ENCODE data around the gene RBPJL. TPM values are rescaled to one million over a fixed set of nuclear protein-coding genes. Genes with fewer than 3 reads are reported as not detected.

RBPJL gene
- total and polyA plus RNA-seq, 2 of the 8 experiments (the other 6 are each of a cell fraction or from before 2014, with no cell fraction given): 0.67 to 1.3 TPM

DNA sequence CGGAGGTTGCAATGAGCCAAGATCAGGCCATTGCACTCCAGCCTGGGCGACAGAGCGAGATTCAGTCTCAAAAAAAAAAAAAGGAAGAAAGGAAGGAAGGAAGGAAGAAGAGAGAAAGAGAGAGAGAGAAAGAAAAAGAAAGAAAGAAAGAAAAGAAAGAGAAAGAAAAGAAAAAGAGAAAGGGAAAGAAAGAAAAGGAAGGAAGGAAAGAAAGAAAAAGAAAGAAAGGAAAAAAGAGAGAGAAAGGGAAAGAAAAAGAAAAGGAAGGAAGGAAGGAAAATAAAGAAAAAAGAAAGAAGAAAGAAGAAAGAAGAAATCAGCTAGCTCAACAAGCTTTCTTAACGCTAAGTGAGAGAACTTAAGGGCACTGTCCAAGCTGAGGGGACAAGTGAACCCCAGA is 9.0 kb downstream of the RBPJL start:
- H3K14ac ChIP-seq (ENCODE audit: insufficient read length): no peak overlapping the region
- FAIRE-seq (no peak), DNase-seq (ENCODE audit: low read depth in 1 of 2, low spot score in 2 of 2) (no peak)
- H3K4me3 ChIP-seq (ENCODE audit: extremely low read depth in 1 of 4, insufficient read depth in 2 of 4, low read depth in 3 of 4, low read length in 4 of 4): no peak overlapping the region
- H3K4me1 ChIP-seq (replicated peaks in 1 of 4; ENCODE audit: control insufficient read depth in 3 of 4, insufficient read depth in 4 of 4, low read length in 3 of 4): peaks cover 0 to 2% (median 0%) of the 10 kb centered on the region in 4 experiments; a peak in 2 of 7 replicates
- no peak overlapping the region for H3K23ac ChIP-seq (ENCODE audit: insufficient read length)
- peaks cover 0 to 8% (median 5%) of the 10 kb centered on the region in 4 experiments; a peak in 4 of 7 replicates for H3K27me3 ChIP-seq (replicated peaks in 1 of 4; ENCODE audit: control insufficient read depth in 3 of 4, extremely low read depth in 1 of 4, insufficient read depth in 3 of 4, low read length in 3 of 4)
- H3K9me3 ChIP-seq (ENCODE audit: insufficient read depth in 2 of 2, low read depth in 1 of 2, low read length in 1 of 2): no peaks in the 10 kb centered on the region
- H3K56ac ChIP-seq (replicated peaks; ENCODE audit: insufficient read length, low read depth, low read length): no peak overlapping the region
- H4K91ac ChIP-seq (replicated peaks; ENCODE audit: insufficient read length, low read length): no peak overlapping the region
- no peak overlapping the region for H3K18ac ChIP-seq (ENCODE audit: extremely low read depth, low read length)
- no peak overlapping the region for H4K5ac ChIP-seq (ENCODE audit: insufficient read length, low read depth, low read length)
- no peak overlapping the region for H3K4me2 ChIP-seq (ENCODE audit: insufficient read depth in 1 of 2, low read depth in 2 of 2, low read length in 2 of 2)
- H2BK120ac ChIP-seq (replicated peaks; ENCODE audit: low read depth, low read length): no peak overlapping the region
- ChIA-PET CTCF (ENCODE audit: partially characterized antibody) (interaction anchor here (0.7 to 13.3 kb wide), 9 partner anchors 19 to 205 kb away, joined by 3 to 156 read pairs (median 3); partner anchors contain the start of genes SYS1 and TP53TG5), POLR2A (ENCODE audit: partially characterized antibody) (interaction anchor here (0.7 to 1.0 kb wide), 2 partner anchors 47 to 91 kb away, joined by 3 read pairs; partner anchors contain the start of gene SYS1)
- no peak overlapping the region for H4K8ac ChIP-seq (ENCODE audit: extremely low read depth, insufficient read depth, low read length)
- no peak overlapping the region for H3K27ac ChIP-seq (ENCODE audit: low read depth, low read length)
- no peak overlapping the region for H2BK20ac ChIP-seq (ENCODE audit: low read length)
- H3K79me1 ChIP-seq (ENCODE audit: low read depth, low read length): no peaks in the 10 kb centered on the region
- no peaks in the 10 kb centered on the region for H4K20me1 ChIP-seq (replicated peaks in 1 of 2; ENCODE audit: control insufficient read depth in 1 of 2, insufficient read depth in 2 of 2, low read length in 2 of 2)
- H3K4ac ChIP-seq (replicated peaks; ENCODE audit: insufficient read length, low read depth, low read length): no peak overlapping the region
- no peak overlapping the region for H2BK15ac ChIP-seq (ENCODE audit: low read length)
- no peak overlapping the region for H3K9ac ChIP-seq (replicated peaks in 1 of 4; ENCODE audit: extremely low read depth in 1 of 4, low read depth in 3 of 4, low read length in 3 of 4)
- no peaks in the 10 kb centered on the region for H3K79me2 ChIP-seq (ENCODE audit: control insufficient read depth in 1 of 2, insufficient read depth in 2 of 2, low read length in 2 of 2)
- WGBS, 2 experiments (ENCODE audit: extremely low coverage in 1 of 2, insufficient coverage in 1 of 2, insufficient read length in 1 of 2, insufficient replicate concordance in 2 of 2, low coverage in 1 of 2, low lambda C conversion rate in 2 of 2, missing lambda C conversion rate in 1 of 2): 86% methylated on average over 4 of the region's 4 CpGs; no CpG with 5 or more reads in 1 of the 2 experiments
- H2AK5ac ChIP-seq (ENCODE audit: low read depth, low read length): no peak overlapping the region
- no peak overlapping the region for H2BK12ac ChIP-seq (ENCODE audit: low read depth, low read length)
- H3K23me2 ChIP-seq (ENCODE audit: low read depth, low read length): peaks cover 4% of the 10 kb centered on the region; the same call in 1 of the 2 replicates
- H3K36me3 ChIP-seq (ENCODE audit: control insufficient read depth in 2 of 4, insufficient read depth in 4 of 4, low read length in 3 of 4): no peaks in the 10 kb centered on the region
- no peak for TF ChIP-seq TEAD4 (IDR thresholded peaks at IDR 0.05; ENCODE audit: low read depth, low read length)
- TF ChIP-seq, protein P1, sequence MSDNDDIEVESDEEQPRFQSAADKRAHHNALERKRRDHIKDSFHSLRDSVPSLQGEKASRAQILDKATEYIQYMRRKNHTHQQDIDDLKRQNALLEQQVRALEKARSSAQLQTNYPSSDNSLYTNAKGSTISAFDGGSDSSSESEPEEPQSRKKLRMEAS (IDR thresholded peaks at IDR 0.05): no peak
- TF ChIP-seq RBBP5 (IDR thresholded peaks at IDR 0.05; ENCODE audit: borderline replicate concordance, low read depth, low read length): no peak
- no peak for TF ChIP-seq SIX5 (IDR thresholded peaks at IDR 0.05; ENCODE audit: low read depth, low read length)
- TF ChIP-seq YY1 (IDR thresholded peaks at IDR 0.05; ENCODE audit: low read depth, low read length): no peak
- TF ChIP-seq CREB1 (IDR thresholded peaks at IDR 0.05): no peak
- TF ChIP-seq TBP (IDR thresholded peaks at IDR 0.05; ENCODE audit: low read depth, low read length): no peak
- no peak for TF ChIP-seq POLR2A (IDR thresholded peaks at IDR 0.05; ENCODE audit: control extremely low read depth in 1 of 2, low read depth in 2 of 2, low read length in 2 of 2)
- no peak for TF ChIP-seq EGR1 (IDR thresholded peaks at IDR 0.05; ENCODE audit: borderline replicate concordance, low read depth, low read length)
- no peak for TF ChIP-seq SIN3A (conservative IDR thresholded peaks at IDR 0.05 in 1 of 2, IDR thresholded peaks at IDR 0.05 in 1 of 2; ENCODE audit: low read depth in 1 of 2, low read length in 2 of 2)
- TF ChIP-seq TAF1 (IDR thresholded peaks at IDR 0.05; ENCODE audit: low read depth, low read length): no peak
- no peak for TF ChIP-seq TCF12 (IDR thresholded peaks at IDR 0.05; ENCODE audit: low read depth, low read length)
- no peak for TF ChIP-seq NANOG (IDR thresholded peaks at IDR 0.05; ENCODE audit: insufficient read depth, low read depth, low read length, poor library complexity, severe bottlenecking)
- no peak for TF ChIP-seq ZNF274 (IDR thresholded peaks at IDR 0.05; ENCODE audit: borderline replicate concordance, extremely low read depth, low read length)
- H2AFZ ChIP-seq (ENCODE audit: low read length): no peak overlapping the region
- no peak overlapping the region for H2BK5ac ChIP-seq (ENCODE audit: low read depth, low read length)
